ENCODE measurements around the gene CACNA2D2. TPM values are rescaled to one million over a fixed set of nuclear protein-coding genes. Genes with fewer than 3 reads are reported as not detected.

Gene CACNA2D2
- total and polyA plus RNA-seq, 2 donors (not counting 1 experiment from before 2014, with no cell fraction given) = 0.06 TPM; not detected in 1

DNA sequence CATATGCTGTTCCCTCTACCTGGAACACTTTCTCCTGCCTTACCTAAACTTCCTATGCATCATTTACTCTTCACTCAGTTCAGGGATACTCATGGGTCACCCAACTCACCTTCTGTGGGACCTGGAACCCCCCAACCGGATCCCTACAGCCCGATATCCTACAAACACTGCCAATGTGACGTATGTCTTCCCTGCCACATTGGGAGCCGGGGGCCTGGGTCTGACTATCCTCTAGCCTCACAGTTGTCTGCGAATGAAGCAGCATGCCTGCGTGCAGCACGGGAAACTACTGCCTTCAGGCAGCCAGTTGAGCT lies 153.3 kb downstream of the CACNA2D2 start:
- TF ChIP-seq, protein P1, sequence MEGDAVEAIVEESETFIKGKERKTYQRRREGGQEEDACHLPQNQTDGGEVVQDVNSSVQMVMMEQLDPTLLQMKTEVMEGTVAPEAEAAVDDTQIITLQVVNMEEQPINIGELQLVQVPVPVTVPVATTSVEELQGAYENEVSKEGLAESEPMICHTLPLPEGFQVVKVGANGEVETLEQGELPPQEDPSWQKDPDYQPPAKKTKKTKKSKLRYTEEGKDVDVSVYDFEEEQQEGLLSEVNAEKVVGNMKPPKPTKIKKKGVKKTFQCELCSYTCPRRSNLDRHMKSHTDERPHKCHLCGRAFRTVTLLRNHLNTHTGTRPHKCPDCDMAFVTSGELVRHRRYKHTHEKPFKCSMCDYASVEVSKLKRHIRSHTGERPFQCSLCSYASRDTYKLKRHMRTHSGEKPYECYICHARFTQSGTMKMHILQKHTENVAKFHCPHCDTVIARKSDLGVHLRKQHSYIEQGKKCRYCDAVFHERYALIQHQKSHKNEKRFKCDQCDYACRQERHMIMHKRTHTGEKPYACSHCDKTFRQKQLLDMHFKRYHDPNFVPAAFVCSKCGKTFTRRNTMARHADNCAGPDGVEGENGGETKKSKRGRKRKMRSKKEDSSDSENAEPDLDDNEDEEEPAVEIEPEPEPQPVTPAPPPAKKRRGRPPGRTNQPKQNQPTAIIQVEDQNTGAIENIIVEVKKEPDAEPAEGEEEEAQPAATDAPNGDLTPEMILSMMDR (conservative IDR thresholded peaks at IDR 0.05 in 1 of 2, IDR thresholded peaks at IDR 0.05 in 1 of 2; ENCODE audit: low read depth in 1 of 2, low read length in 2 of 2) = no peak
- TF ChIP-seq EZH2 (IDR thresholded peaks at IDR 0.05; ENCODE audit: low read length, missing control alignments) = no peak
- H3K27ac ChIP-seq (ENCODE audit: insufficient read depth, low read length) = peak overlapping the region; percentile 75
- peaks cover 19% of the 10 kb centered on the region for H3K79me2 ChIP-seq (ENCODE audit: control insufficient read depth, insufficient read depth, low read length)
- H3K4me3 ChIP-seq (replicated peaks in 1 of 4; ENCODE audit: control extremely low read depth in 1 of 4, insufficient read depth in 1 of 4, low read depth in 3 of 4, low read length in 4 of 4) = peak overlapping the region; percentile 72 to 87 (median 74)
- peak overlapping the region; percentile 80 for H2AFZ ChIP-seq (ENCODE audit: low read length)
- no peak for DNase-seq (ENCODE audit: low read depth in 2 of 2)
- H4K20me1 ChIP-seq (ENCODE audit: control insufficient read depth, extremely low read depth, insufficient read depth, low read length) = no peaks in the 10 kb centered on the region
- H3K4me1 ChIP-seq (ENCODE audit: control insufficient read depth, extremely low read depth, insufficient read depth, low read length) = peaks cover 11% of the 10 kb centered on the region
- H3K27me3 ChIP-seq (ENCODE audit: control insufficient read depth, insufficient read depth, low read length) = no peaks in the 10 kb centered on the region
- H3K9ac ChIP-seq (ENCODE audit: insufficient read depth, low read length) = peak overlapping the region; percentile 61
- H3K36me3 ChIP-seq (ENCODE audit: control insufficient read depth, insufficient read depth, low read length) = peaks cover 17% of the 10 kb centered on the region
- no peaks in the 10 kb centered on the region for H3K9me3 ChIP-seq (ENCODE audit: control insufficient read depth, insufficient read depth, low read depth, low read length)
- H3K4me2 ChIP-seq (ENCODE audit: extremely low read depth, insufficient read depth, low read length) = peak overlapping the region; percentile 95

DNA sequence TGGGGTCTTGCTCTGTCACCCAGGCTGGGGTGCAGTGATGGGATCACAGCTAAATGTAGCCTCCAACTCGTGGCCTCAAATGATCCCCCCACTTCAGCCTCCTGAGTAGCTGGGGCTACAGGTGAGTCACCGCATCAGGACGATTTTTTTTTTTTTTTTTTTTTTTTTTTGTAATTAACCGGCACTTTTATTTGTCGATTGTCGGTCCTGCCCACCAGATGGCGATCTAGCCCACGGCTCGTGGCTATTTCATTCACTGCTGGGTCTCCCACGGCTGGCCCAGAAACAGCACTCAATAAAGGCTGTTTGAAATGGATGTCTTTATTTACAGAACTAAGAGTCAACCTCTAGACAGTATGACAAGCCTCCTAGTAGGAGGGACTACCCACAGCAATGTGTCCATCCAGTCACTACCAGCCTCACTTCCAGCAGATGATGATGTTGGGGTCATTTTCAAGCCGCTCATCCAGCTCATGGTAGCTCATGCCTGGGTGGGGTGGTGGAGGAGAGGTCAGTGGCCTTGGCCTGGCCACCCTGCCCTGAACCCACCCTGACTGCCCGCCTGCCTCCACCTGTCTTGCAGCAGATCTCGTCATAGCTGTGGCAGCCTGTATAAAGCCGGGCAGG lies 156.1 kb downstream of the CACNA2D2 start:
- no peak overlapping the region for H3K4me2 ChIP-seq (ENCODE audit: extremely low read depth, insufficient read depth, low read length)
- no peaks in the 10 kb centered on the region for H3K9me3 ChIP-seq (ENCODE audit: control insufficient read depth, insufficient read depth, low read depth, low read length)
- no peaks in the 10 kb centered on the region for H3K27me3 ChIP-seq (ENCODE audit: control insufficient read depth, insufficient read depth, low read length)
- H3K36me3 ChIP-seq (ENCODE audit: control insufficient read depth, insufficient read depth, low read length) = no peaks in the 10 kb centered on the region
- H3K27ac ChIP-seq (ENCODE audit: insufficient read depth, low read length) = no peak overlapping the region
- H3K4me3 ChIP-seq (replicated peaks in 1 of 4; ENCODE audit: control extremely low read depth in 1 of 4, insufficient read depth in 1 of 4, low read depth in 3 of 4, low read length in 4 of 4) = no peak overlapping the region
- no peak overlapping the region for H2AFZ ChIP-seq (ENCODE audit: low read length)
- peaks cover 12% of the 10 kb centered on the region for H3K79me2 ChIP-seq (ENCODE audit: control insufficient read depth, insufficient read depth, low read length)
- H3K4me1 ChIP-seq (ENCODE audit: control insufficient read depth, extremely low read depth, insufficient read depth, low read length) = peaks cover 11% of the 10 kb centered on the region
- no peak overlapping the region for H3K9ac ChIP-seq (ENCODE audit: insufficient read depth, low read length)
- no peaks in the 10 kb centered on the region for H4K20me1 ChIP-seq (ENCODE audit: control insufficient read depth, extremely low read depth, insufficient read depth, low read length)
- TF ChIP-seq, protein P1 (conservative IDR thresholded peaks at IDR 0.05 in 1 of 2, IDR thresholded peaks at IDR 0.05 in 1 of 2; ENCODE audit: low read depth in 1 of 2, low read length in 2 of 2) = peak; percentile 54 to 64
- no peak for TF ChIP-seq EZH2 (IDR thresholded peaks at IDR 0.05; ENCODE audit: low read length, missing control alignments)
- peak; percentile 57 to 65 for DNase-seq (ENCODE audit: low read depth in 2 of 2)

- Histone ChIP-seq H3K4me1 (ENCODE audit: control insufficient read depth, extremely low read depth, insufficient read depth, low read length) (peaks cover 7% of the 10 kb centered on the region), H3K27me3 (ENCODE audit: control insufficient read depth, insufficient read depth, low read length) (no peaks in the 10 kb centered on the region), H4K20me1 (ENCODE audit: control insufficient read depth, extremely low read depth, insufficient read depth, low read length) (no peaks in the 10 kb centered on the region), H3K36me3 (ENCODE audit: control insufficient read depth, insufficient read depth, low read length) (no peaks in the 10 kb centered on the region), H3K27ac (ENCODE audit: insufficient read depth, low read length) (no peak within 1 kb of the TSS), H3K4me2 (ENCODE audit: extremely low read depth, insufficient read depth, low read length) (peak within 1 kb of the TSS; percentile 84), H3K9me3 (ENCODE audit: control insufficient read depth, insufficient read depth, low read depth, low read length) (no peaks in the 10 kb centered on the region), H3K79me2 (ENCODE audit: control insufficient read depth, insufficient read depth, low read length) (peaks cover 6% of the 10 kb centered on the region), H2AFZ (ENCODE audit: low read length) (peak within 1 kb of the TSS; percentile 77), H3K4me3 (replicated peaks in 1 of 4; ENCODE audit: control extremely low read depth in 1 of 4, insufficient read depth in 1 of 4, low read depth in 3 of 4, low read length in 4 of 4) (peak within 1 kb of the TSS; percentile 39 to 61 (median 50)), H3K9ac (ENCODE audit: insufficient read depth, low read length) (peak within 1 kb of the TSS; percentile 41)
- peak in 1 of 2 donors; percentile 47 for DNase-seq (ENCODE audit: low read depth in 2 of 2)
- TF ChIP-seq EZH2 (IDR thresholded peaks at IDR 0.05; ENCODE audit: low read length, missing control alignments) = no peak
- TF ChIP-seq, protein P1 (conservative IDR thresholded peaks at IDR 0.05 in 1 of 2, IDR thresholded peaks at IDR 0.05 in 1 of 2; ENCODE audit: low read depth in 1 of 2, low read length in 2 of 2) = no peak
Observed at GRCh38 chr3:50345586-50346234, 157.7 kb downstream of the CACNA2D2 start, which contains the start of gene ZMYND10. ZMYND10 (minus strand) TSS chr3:50345732; CDS start chr3:50345579, 153 bp downstream.

All from fibroblast of lung (primary cell).